Right forelimb (tissue), 1 donor: ENCODE measurements around the gene VAV2.

Source experiments
- DNase-seq: peaks from one replicate; pipeline ENCODE4 v3.0.0-alpha.2; 2018

VAV2 gene

GRCh38 chr9:133811471-133811870, 180.7 kb downstream of the VAV2 start:
- no peak for DNase-seq

- no peak for DNase-seq
These were observed 181.4 kb downstream of the VAV2 start for GRCh38 chr9:133810556-133811195.

GRCh38 chr9:133809335-133809734, 182.8 kb downstream of the VAV2 start:
- DNase-seq, result no peak

- no peak for DNase-seq
These were observed 184.3 kb downstream of the VAV2 start for GRCh38 chr9:133807818-133808217.

GRCh38 chr9:133807037-133807436, 185.1 kb downstream of the VAV2 start:
- DNase-seq, result no peak

GRCh38 chr9:133806623-133807010, 185.5 kb downstream of the VAV2 start:
- no peak for DNase-seq

- no peak for DNase-seq
These were observed 186.1 kb downstream of the VAV2 start for GRCh38 chr9:133805876-133806622.

- DNase-seq, result no peak
These were observed 187.9 kb downstream of the VAV2 start for GRCh38 chr9:133804199-133804598.

GRCh38 chr9:133803745-133804144, 188.4 kb downstream of the VAV2 start:
- DNase-seq, result no peak

GRCh38 chr9:133803028-133803585, 189.0 kb downstream of the VAV2 start:
- DNase-seq, result no peak

- no peak for DNase-seq
These were observed 190.4 kb downstream of the VAV2 start for GRCh38 chr9:133801739-133802138.

- no peak for DNase-seq
These were observed 191.9 kb downstream of the VAV2 start for GRCh38 chr9:133800266-133800665.

GRCh38 chr9:133799716-133800115, 192.4 kb downstream of the VAV2 start:
- no peak for DNase-seq

- no peak for DNase-seq
These were observed 193.0 kb downstream of the VAV2 start for GRCh38 chr9:133799106-133799505.

GRCh38 chr9:133798160-133798559, 194.0 kb downstream of the VAV2 start:
- no peak for DNase-seq

- DNase-seq, result no peak
These were observed 194.6 kb downstream of the VAV2 start for GRCh38 chr9:133797406-133798105.

- no peak for DNase-seq
These were observed 195.6 kb downstream of the VAV2 start for GRCh38 chr9:133796562-133796961.

- DNase-seq, result no peak
These were observed 197.1 kb downstream of the VAV2 start for GRCh38 chr9:133795049-133795448.

- DNase-seq, result no peak
These were observed 197.9 kb downstream of the VAV2 start for GRCh38 chr9:133794016-133794760.

GRCh38 chr9:133793471-133793870, 198.7 kb downstream of the VAV2 start:
- DNase-seq, result no peak

- peak; percentile 85 for DNase-seq
These were observed 199.2 kb downstream of the VAV2 start for GRCh38 chr9:133792721-133793470.
